Activated CD4-positive, alpha-beta T cell treated with anti-CD3 and anti-CD28 coated beads for 24 hours (primary cell): ENCODE data around the gene RAB11FIP5.

Experiments used
- DNase-seq, 2 donors: peaks; one replicate each; pipeline ENCODE4 v3.0.0-alpha.2; 2020; ENCODE audit warnings: low read depth in 2 of 2

RAB11FIP5 gene

GRCh38 chr2:73084971-73085370, 27.8 kb downstream of the RAB11FIP5 start:
- no peak for DNase-seq

- DNase-seq: no peak
Observed at GRCh38 chr2:73083886-73084800, 28.6 kb downstream of the RAB11FIP5 start.

- no peak for DNase-seq
Observed at GRCh38 chr2:73082523-73083410, 30.0 kb downstream of the RAB11FIP5 start.

GRCh38 chr2:73081181-73081671, 31.5 kb downstream of the RAB11FIP5 start:
- no peak for DNase-seq

- no peak for DNase-seq
Observed at GRCh38 chr2:73080321-73081131, 32.2 kb downstream of the RAB11FIP5 start.

- DNase-seq: no peak
Observed at GRCh38 chr2:73079636-73080035, 33.1 kb downstream of the RAB11FIP5 start.

- DNase-seq: no peak
Observed at GRCh38 chr2:73078457-73079411, 34.0 kb downstream of the RAB11FIP5 start.

GRCh38 chr2:73077424-73077795, 35.3 kb downstream of the RAB11FIP5 start:
- no peak for DNase-seq

GRCh38 chr2:73076701-73077423, 35.9 kb downstream of the RAB11FIP5 start:
- DNase-seq: no peak

GRCh38 chr2:73075477-73076373, 37.0 kb downstream of the RAB11FIP5 start:
- DNase-seq: no peak

- DNase-seq: no peak
Observed at GRCh38 chr2:73074110-73075069, 38.4 kb downstream of the RAB11FIP5 start.

- no peak for DNase-seq
Observed at GRCh38 chr2:73072416-73072815, 40.3 kb downstream of the RAB11FIP5 start.

- DNase-seq: peak in 1 of 2 donors; percentile 1
Observed at GRCh38 chr2:73072129-73072395, 40.7 kb downstream of the RAB11FIP5 start.

- peak; percentile 93 to 97 for DNase-seq
Observed at GRCh38 chr2:73071360-73072128, 41.2 kb downstream of the RAB11FIP5 start, which contains the start of gene SFXN5. Gene SFXN5 (minus strand): TSS chr2:73071712. CDS start chr2:73071705, 7 bp downstream.

- DNase-seq: peak; percentile 17 to 43
Observed at GRCh38 chr2:73070643-73071359, 41.9 kb downstream of the RAB11FIP5 start.
